Retinal pigment epithelial cell (primary cell): ENCODE data around the gene KCNQ1.

Source experiments
- DNase-seq: peaks from one replicate; pipeline ENCODE4 v3.0.0-alpha.2; 2010; ENCODE audit warnings: low read depth
- H3K4me3 ChIP-seq: 2 replicates; pipeline ENCODE4 v1.5.1; 2011; ENCODE audit warnings: mild to moderate bottlenecking, low read length, control low read depth, moderate library complexity
- TF ChIP-seq, protein P1 (sequence below): conservative IDR thresholded peaks from 2 replicates; pipeline ENCODE4 v1.5.1; 2011; ENCODE audit warnings: low read depth, low read length, control low read depth, inconsistent platforms

Gene KCNQ1

GRCh38 chr11:2558397-2558796 is 113.6 kb downstream of the KCNQ1 start:
- H3K4me3 ChIP-seq, result no peak overlapping the region
- TF ChIP-seq, protein P1, sequence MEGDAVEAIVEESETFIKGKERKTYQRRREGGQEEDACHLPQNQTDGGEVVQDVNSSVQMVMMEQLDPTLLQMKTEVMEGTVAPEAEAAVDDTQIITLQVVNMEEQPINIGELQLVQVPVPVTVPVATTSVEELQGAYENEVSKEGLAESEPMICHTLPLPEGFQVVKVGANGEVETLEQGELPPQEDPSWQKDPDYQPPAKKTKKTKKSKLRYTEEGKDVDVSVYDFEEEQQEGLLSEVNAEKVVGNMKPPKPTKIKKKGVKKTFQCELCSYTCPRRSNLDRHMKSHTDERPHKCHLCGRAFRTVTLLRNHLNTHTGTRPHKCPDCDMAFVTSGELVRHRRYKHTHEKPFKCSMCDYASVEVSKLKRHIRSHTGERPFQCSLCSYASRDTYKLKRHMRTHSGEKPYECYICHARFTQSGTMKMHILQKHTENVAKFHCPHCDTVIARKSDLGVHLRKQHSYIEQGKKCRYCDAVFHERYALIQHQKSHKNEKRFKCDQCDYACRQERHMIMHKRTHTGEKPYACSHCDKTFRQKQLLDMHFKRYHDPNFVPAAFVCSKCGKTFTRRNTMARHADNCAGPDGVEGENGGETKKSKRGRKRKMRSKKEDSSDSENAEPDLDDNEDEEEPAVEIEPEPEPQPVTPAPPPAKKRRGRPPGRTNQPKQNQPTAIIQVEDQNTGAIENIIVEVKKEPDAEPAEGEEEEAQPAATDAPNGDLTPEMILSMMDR, result no peak
- DNase-seq, result no peak

DNA sequence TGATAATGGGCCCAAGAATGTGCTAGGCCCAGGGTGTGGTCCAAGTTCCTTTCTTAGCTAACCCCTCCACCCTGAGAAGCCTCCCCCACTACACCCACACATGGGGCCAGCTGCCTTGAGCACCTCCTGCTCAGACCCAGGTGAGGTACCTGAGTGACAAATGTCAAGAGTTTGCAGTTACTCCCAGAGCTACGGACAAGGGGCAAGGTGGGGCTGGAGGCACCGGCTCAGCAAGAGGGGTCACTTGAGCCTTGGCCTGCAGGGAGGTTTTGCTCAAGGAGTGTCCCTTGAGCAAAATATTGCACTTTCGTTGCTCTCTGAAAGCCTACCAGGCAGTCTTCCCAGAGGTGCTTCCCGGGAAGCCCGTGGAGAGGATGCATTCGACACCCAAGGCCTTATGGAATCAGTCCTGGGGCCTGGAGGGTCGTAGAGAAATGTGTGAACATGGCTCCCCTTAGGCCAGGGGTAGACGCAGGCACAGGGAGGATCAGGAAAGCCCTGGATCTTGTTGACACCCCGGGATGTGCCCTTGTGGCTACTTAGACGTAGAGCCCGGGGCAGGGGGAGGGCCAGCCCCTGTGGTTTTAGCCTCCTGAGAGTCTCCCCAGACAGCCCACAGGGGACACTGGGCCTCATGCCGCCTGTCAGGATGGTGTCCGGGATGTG is 114.2 kb downstream of the KCNQ1 start:
- no peak for DNase-seq
- no peak overlapping the region for H3K4me3 ChIP-seq
- TF ChIP-seq, protein P1, result no peak

DNA sequence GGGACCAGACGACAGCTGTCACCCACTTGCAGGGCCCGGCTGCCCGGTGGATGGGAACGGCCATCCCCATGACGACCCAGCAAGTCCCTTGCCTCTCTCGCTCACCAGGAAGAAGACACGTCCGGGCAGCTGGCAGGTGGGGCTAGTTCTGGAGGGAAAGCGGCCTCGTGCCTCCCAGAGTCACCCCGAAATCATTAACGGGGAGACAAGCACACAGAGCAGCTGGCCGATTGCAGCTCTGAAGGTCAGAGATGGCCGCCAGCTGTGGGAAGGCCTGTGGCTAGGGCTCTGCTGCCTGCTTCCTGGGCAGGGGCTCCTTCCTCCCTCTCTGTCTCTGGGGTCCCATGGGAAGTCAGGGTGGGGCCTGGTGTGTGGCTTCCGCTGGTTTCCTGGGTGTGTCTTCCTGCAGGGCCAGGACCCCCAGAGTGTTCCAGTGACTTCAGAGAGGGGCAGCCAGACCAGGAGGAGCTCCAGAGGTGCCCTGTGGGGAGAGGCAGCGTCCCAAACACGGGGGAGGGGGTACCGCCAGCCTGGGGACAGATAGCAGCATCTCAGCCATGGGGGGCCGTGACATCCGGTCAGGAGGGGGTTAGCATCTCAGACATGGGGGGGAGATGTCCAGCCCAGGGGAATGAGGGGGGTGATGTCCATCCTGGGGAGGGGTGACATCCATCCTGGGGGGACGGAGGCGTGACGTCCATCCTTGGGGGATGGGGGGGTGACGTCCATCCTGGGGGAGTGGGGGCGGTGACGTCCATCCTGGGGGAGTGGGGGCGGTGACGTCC is 114.9 kb downstream of the KCNQ1 start:
- no peak for DNase-seq
- TF ChIP-seq, protein P1, result no peak
- no peak overlapping the region for H3K4me3 ChIP-seq

GRCh38 chr11:2561696-2562581 is 117.1 kb downstream of the KCNQ1 start:
- H3K4me3 ChIP-seq, result no peak overlapping the region
- no peak for DNase-seq
- TF ChIP-seq, protein P1, result no peak

DNA sequence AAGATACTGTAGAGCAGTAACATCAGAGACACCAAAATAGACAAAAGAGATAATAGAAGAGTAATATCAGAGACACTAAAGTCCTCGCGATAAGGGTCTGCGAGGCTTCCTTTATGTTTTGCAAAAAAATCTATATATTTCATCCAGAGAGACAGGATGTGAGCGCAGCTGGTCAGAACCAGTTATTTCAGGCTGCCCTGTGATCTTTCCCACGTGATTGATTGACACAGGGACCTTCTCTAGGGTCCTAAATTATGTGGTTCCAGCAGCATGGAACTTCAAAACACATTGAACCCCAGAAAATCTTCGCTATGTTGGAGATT is 118.0 kb downstream of the KCNQ1 start:
- TF ChIP-seq, protein P1, result no peak
- DNase-seq, result no peak
- no peak overlapping the region for H3K4me3 ChIP-seq

DNA sequence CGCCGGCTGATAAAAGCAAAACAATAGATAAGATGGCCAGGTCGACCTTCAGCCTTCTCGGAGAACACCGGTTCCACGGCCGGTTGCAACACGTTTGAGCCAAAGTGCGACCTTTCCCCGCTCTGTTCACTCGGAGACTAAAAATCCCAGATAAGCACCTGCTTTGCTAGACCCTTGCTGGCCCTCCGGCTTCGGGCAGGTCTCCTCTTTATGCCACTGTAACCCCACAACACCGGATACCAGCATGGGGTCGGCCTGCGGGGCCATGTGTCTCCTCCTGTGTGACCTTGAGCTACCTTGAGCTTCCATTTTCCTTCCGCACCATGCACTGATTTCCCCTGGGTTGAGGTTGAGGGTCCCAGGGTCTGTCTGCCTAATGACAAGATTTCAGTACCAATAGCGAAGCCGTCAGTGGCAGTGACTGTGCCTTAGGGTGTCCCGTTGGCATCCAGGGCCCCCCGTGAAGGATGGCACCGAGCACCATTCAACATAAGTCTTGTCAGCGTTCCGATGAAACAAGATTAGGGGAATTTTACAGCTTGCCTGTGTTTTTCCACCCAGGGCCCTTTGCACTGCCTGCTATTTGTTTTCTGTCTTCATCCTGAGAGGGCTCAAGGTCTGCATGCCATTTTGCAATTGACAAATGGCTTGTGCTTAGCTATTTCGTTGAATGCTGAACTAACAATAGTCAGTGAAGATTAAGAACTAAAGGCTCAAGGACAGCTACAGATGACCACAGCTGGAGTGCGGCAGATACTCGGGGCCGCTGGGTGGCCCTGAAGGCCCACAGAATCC is 118.6 kb downstream of the KCNQ1 start:
- no peak for DNase-seq
- H3K4me3 ChIP-seq, result no peak overlapping the region
- TF ChIP-seq, protein P1, result no peak
